HepG2 (cell line): Measurements from ENCODE around the gene KIF13A. TPM values are rescaled to one million over a fixed set of nuclear protein-coding genes. Genes with fewer than 3 reads are reported as not detected.
A peak's percentile ranks its signal among the peaks of the same experiment; 100 is the strongest.

Experiments
- ATAC-seq: fragments of 200-7000 bp; cut with Tn5 transposase; 3 replicates; pipeline ENCODE4 v1.9.1; 2020; ENCODE audit warnings: mild to moderate bottlenecking, moderate library complexity
- BruUV-seq: library from RNA; stranded (reverse); fragments of 400-500 nt; replicated peaks from 2 replicates; lab custom pipeline; 2021; lab: Mats Ljungman, UMichigan
- CTCF ChIA-PET: fragments of 300-600 bp; formaldehyde crosslinking; extraction: SDS; loops from one replicate; lab custom pipeline; 2021; ENCODE audit warnings: low total read pairs, inconsistent platforms, low intra/inter-chr PET ratio; lab: Yijun Ruan, JAX
- POLR2A ChIA-PET: fragments of 350-600 bp; sonication (Branson Sonifier 250); formaldehyde crosslinking; loops from one replicate; lab custom pipeline; 2020; ENCODE audit warnings: antibody characterized with exemption, inconsistent platforms; lab: Yijun Ruan, JAX
- DNase-seq: peaks from one replicate; pipeline ENCODE4 v3.0.0-alpha.2; 2015; ENCODE audit warnings: low spot score
- FAIRE-seq: peaks from 3 replicates; lab custom pipeline; 2011; peaks lifted over from hg19 to GRCh38; lab: Jason Lieb, UNC
- H2AFZ ChIP-seq: one replicate; pipeline ENCODE4 v1.6.1; 2011; ENCODE audit warnings: low read length, inconsistent platforms
- H3K27ac ChIP-seq: fragments of 300-600 bp; 3 replicates; pipeline ENCODE4 v1.8.0; 2011; ENCODE audit warnings: mixed run types, mild to moderate bottlenecking, mixed read lengths, low read length, inconsistent platforms; ENCODE audit not compliant: insufficient read depth; ENCODE audit errors: extremely low read length
- H3K27me3 ChIP-seq, 2 experiments: fragments of 200-600 bp in 1 of 2; 2 replicates in 1 of 2; 3 replicates in 1 of 2; pipeline versions ENCODE4 v1.6.0 to v1.8.0; 2011; ENCODE audit warnings: low read length in 2 of 2, mild to moderate bottlenecking in 2 of 2, moderate library complexity in 2 of 2, inconsistent platforms in 1 of 2; ENCODE audit not compliant: insufficient read depth in 2 of 2, control insufficient read depth in 1 of 2
- H3K36me3 ChIP-seq, 2 experiments: fragments of 200-600 bp in 1 of 2; replicated peaks in 1 of 2; 2 replicates in 1 of 2; 3 replicates in 1 of 2; pipeline versions ENCODE4 v1.5.1 to v1.8.0; 2011; ENCODE audit warnings: low read length in 2 of 2, inconsistent platforms in 1 of 2; ENCODE audit not compliant: insufficient read depth in 2 of 2, control insufficient read depth in 1 of 2
- H3K4me1 ChIP-seq: 2 replicates; pipeline ENCODE4 v1.5.1; 2012; ENCODE audit warnings: low read length, inconsistent platforms; ENCODE audit not compliant: insufficient read depth
- H3K4me2 ChIP-seq: 2 replicates; pipeline ENCODE4 v1.6.0; 2011; ENCODE audit warnings: low read depth, low read length, inconsistent platforms
- H3K4me3 ChIP-seq, 3 experiments: fragments of 200-600 bp in 1 of 3; sonication (generic), shearing (Covaris generic) in 1 of 3; replicated peaks in 1 of 3; 2 replicates each; pipeline ENCODE4 v1.5.1; 2011 to 2016; ENCODE audit warnings: low read length in 3 of 3, inconsistent platforms in 2 of 3, low read depth in 2 of 3, mild to moderate bottlenecking in 2 of 3, control low read depth in 1 of 3, mixed read lengths in 1 of 3; ENCODE audit not compliant: insufficient read depth in 1 of 3
- H3K79me2 ChIP-seq: one replicate; pipeline ENCODE4 v1.6.1; 2011; ENCODE audit warnings: low read length, inconsistent platforms; ENCODE audit not compliant: insufficient read depth
- H3K9ac ChIP-seq: 2 replicates; pipeline ENCODE4 v1.6.0; 2011; ENCODE audit warnings: mild to moderate bottlenecking, low read depth, low read length, inconsistent platforms; ENCODE audit not compliant: insufficient read depth
- H3K9me3 ChIP-seq: 2 replicates; pipeline ENCODE4 v1.5.1; 2012; ENCODE audit warnings: mild to moderate bottlenecking, low read length
- H4K20me1 ChIP-seq: 2 replicates; pipeline ENCODE4 v1.6.0; 2011; ENCODE audit warnings: inconsistent platforms, mild to moderate bottlenecking, low read length, moderate library complexity; ENCODE audit not compliant: insufficient read depth
- DMAP1 ChIP-seq: IDR thresholded peaks from 2 replicates; pipeline ENCODE4 v1.6.1; 2016
- FOSL2 ChIP-seq: sonication (generic); formaldehyde crosslinking; IDR thresholded peaks from 2 replicates; pipeline ENCODE4 v1.4.0; 2020; ENCODE audit warnings: missing genetic modification reagents
- HMG20A ChIP-seq: IDR thresholded peaks from 2 replicates; pipeline ENCODE4 v1.6.1; 2016; ENCODE audit warnings: borderline replicate concordance
- HNRNPLL ChIP-seq: fragments of 200-400 bp; formaldehyde crosslinking; IDR thresholded peaks from 2 replicates; pipeline ENCODE4 v1.6.1; 2017; ENCODE audit warnings: mild to moderate bottlenecking, low read depth, low read length; ENCODE audit not compliant: poor library complexity, severe bottlenecking
- NR2F6 ChIP-seq, 2 experiments: IDR thresholded peaks; 2 replicates each; pipeline ENCODE4 v1.6.1; 2016; ENCODE audit warnings: antibody characterized with exemption in 1 of 2, mild to moderate bottlenecking in 1 of 2
- TOPORS ChIP-seq: sonication (generic); formaldehyde crosslinking; IDR thresholded peaks from 2 replicates; pipeline ENCODE4 v1.8.0; 2023; ENCODE audit warnings: mild to moderate bottlenecking, missing genetic modification reagents
- TP53 ChIP-seq: sonication (generic); formaldehyde crosslinking; conservative IDR thresholded peaks from 2 replicates; pipeline ENCODE4 v1.4.0; 2020; ENCODE audit warnings: missing genetic modification reagents
- U2AF2 ChIP-seq: fragments of 200-400 bp; formaldehyde crosslinking; IDR thresholded peaks from 2 replicates; pipeline ENCODE4 v1.6.1; 2017; ENCODE audit warnings: low read depth, mild to moderate bottlenecking, low read length
- ZNF614 ChIP-seq: IDR thresholded peaks from 2 replicates; pipeline ENCODE4 v1.6.1; 2018; ENCODE audit warnings: missing biosample characterization, missing genetic modification reagents, inconsistent platforms, borderline replicate concordance
- ZNF891 ChIP-seq: sonication (generic); formaldehyde crosslinking; IDR thresholded peaks from 2 replicates; pipeline ENCODE4 v1.5.0; 2020; ENCODE audit warnings: mild to moderate bottlenecking, missing genetic modification reagents
- WGBS: methylation state at CpG from one replicate; pipeline ENCODE4 v1.1.6; 2017; ENCODE audit warnings: low lambda C conversion rate; 5-methylcytosine and 5-hydroxymethylcytosine counted together
- in situ Hi-C: cut with HindIII; loops from 2 replicates; pipeline ENCODE4 v1.10.0; 2017; ENCODE audit warnings: low pct_unique_long_range_greater_than_20kb; ENCODE audit not compliant: extremely low pct_ligation_motif_present
- intact Hi-C: fragments of 100-400 bp; cut with micrococcal nuclease; formaldehyde crosslinking; loops from one replicate; pipeline ENCODE4 v1.10.0; 2022; ENCODE audit not compliant: unreplicated experiment
- polyA plus RNA-seq, 8 experiments: library from polyadenylated mRNA; depleted of rRNA in 3 of 8; stranded (reverse) in 7 of 8; unstranded in 1 of 8; fragments of >200 nt; fragmentation: Illumina TruSeq in 4 of 8; extraction: Trizol in 4 of 8; gene quantifications; 2 replicates each; pipeline versions ENCODE4 v1.2.1 to v1.2.3, GENCODE V29; 2011 to 2016; ENCODE audit warnings: low read depth in 4 of 8, missing spikeins in 1 of 8, mixed read lengths in 1 of 8; ENCODE audit not compliant: insufficient read depth in 1 of 8
- total RNA-seq, 5 experiments: library from RNA; depleted of rRNA; stranded (reverse); fragments of >200 nt; fragmentation: Illumina TruSeq; extraction: Trizol; gene quantifications; 2 replicates each; pipeline ENCODE4 v1.2.3, GENCODE V29; 2016; ENCODE audit warnings: low read depth in 1 of 5
- TF ChIP-seq, protein P1 (sequence below): sonication (generic); formaldehyde crosslinking; IDR thresholded peaks from 2 replicates; pipeline ENCODE4 v1.4.0; 2020; ENCODE audit warnings: missing genetic modification reagents
- TF ChIP-seq, protein P2 (sequence below): sonication (generic); formaldehyde crosslinking; IDR thresholded peaks from 2 replicates; pipeline ENCODE4 v1.4.0; 2020; ENCODE audit warnings: missing genetic modification reagents, borderline replicate concordance

The KIF13A gene
- total and polyA plus RNA-seq, 2 of the 13 experiments (the other 11 are each of a cell fraction or from before 2014, with no cell fraction given) = 21.1 to 37.2 TPM

DNA sequence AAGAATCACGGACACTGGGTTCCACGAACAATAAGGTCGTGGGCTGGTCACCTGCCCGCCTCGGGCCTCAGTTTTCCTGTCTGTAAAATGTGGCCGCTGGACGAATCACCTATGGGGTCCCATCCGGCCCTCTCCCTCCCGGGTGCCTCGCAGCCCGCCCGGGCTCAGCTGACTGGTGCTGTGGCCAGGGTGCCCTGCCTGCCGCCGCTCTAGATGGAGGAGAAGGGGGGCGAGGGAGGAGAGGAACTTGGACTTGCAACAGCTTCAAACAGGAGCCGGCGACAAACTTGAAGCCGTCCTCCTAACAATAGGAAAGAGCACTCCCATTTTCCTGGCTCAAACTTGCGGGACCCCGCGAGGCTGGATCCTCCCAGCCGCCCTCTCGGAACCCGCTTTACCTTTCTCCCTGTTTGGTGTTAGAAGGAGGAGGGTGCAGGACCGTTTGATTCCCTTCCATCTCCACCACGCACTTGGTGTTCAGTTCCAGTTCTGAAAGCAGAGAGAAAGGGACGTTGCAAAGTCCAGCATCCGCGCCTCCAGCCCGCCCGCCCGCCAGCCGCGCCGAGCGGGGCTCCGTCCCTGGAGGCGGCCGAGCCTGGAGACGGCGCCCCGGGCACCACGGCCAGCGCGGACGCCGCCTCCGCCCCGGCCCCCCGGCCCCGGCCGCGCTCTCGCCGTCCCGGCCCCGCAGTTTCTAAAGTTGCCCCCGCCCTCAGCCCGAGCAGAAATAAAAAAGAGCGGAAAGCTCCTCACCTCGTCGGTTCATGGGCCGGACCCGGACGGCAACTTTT, 584 bp downstream of the KIF13A start:
- no peaks in the 10 kb centered on the region for H4K20me1 ChIP-seq
- H3K4me3 ChIP-seq = peak overlapping the region; percentile 65 to 99 (median 92)
- no TSS peak for BruUV-seq
- intact Hi-C loops = loop anchor here (1.0 to 10.0 kb wide), 4 partner anchors 56 to 168 kb away; partner anchors contain the start of genes KDM1B, NHLRC1 and TPMT
- H3K4me2 ChIP-seq = peak overlapping the region; percentile 92
- no peak overlapping the region for H2AFZ ChIP-seq
- peak; percentile 72 for ATAC-seq
- H3K79me2 ChIP-seq = peaks cover 33% of the 10 kb centered on the region
- H3K9me3 ChIP-seq = no peaks in the 10 kb centered on the region
- FAIRE-seq = peak; percentile 53
- H3K27ac ChIP-seq = peak overlapping the region; percentile 87
- H3K9ac ChIP-seq = peak overlapping the region; percentile 79
- H3K27me3 ChIP-seq = no peaks in the 10 kb centered on the region; a peak in 1 of 5 replicates
- peak; percentile 81 for DNase-seq
- ChIA-PET POLR2A (interaction anchor here (0.9 to 1.7 kb wide), 8 partner anchors 8 to 168 kb away, joined by 3 to 8 read pairs (median 4); partner anchors contain the start of genes KDM1B and TPMT), CTCF (no interaction called here)
- WGBS = 2% methylated on average over 34 of the region's 65 CpGs
- peaks cover 1 to 6% of the 10 kb centered on the region in 2 experiments; a peak in 3 of 5 replicates for H3K36me3 ChIP-seq
- in situ Hi-C loops = loop anchor here (5.0 kb wide), 1 partner anchor 135 kb away; the partner anchor contains the start of gene NHLRC1
- peaks cover 40% of the 10 kb centered on the region for H3K4me1 ChIP-seq
- peak; percentile 93 for TF ChIP-seq ZNF891
- TF ChIP-seq DMAP1 (CRISPR knock-in tag) = peak; percentile 65; the same call in 1 of the 2 replicates
- TF ChIP-seq TOPORS (CRISPR knock-in tag) = peak; percentile 77; the same call in 1 of the 2 replicates
- peak; percentile 47; the same call in 1 of the 2 replicates for TF ChIP-seq ZNF614 (CRISPR knock-in tag)
- TF ChIP-seq, protein P1, sequence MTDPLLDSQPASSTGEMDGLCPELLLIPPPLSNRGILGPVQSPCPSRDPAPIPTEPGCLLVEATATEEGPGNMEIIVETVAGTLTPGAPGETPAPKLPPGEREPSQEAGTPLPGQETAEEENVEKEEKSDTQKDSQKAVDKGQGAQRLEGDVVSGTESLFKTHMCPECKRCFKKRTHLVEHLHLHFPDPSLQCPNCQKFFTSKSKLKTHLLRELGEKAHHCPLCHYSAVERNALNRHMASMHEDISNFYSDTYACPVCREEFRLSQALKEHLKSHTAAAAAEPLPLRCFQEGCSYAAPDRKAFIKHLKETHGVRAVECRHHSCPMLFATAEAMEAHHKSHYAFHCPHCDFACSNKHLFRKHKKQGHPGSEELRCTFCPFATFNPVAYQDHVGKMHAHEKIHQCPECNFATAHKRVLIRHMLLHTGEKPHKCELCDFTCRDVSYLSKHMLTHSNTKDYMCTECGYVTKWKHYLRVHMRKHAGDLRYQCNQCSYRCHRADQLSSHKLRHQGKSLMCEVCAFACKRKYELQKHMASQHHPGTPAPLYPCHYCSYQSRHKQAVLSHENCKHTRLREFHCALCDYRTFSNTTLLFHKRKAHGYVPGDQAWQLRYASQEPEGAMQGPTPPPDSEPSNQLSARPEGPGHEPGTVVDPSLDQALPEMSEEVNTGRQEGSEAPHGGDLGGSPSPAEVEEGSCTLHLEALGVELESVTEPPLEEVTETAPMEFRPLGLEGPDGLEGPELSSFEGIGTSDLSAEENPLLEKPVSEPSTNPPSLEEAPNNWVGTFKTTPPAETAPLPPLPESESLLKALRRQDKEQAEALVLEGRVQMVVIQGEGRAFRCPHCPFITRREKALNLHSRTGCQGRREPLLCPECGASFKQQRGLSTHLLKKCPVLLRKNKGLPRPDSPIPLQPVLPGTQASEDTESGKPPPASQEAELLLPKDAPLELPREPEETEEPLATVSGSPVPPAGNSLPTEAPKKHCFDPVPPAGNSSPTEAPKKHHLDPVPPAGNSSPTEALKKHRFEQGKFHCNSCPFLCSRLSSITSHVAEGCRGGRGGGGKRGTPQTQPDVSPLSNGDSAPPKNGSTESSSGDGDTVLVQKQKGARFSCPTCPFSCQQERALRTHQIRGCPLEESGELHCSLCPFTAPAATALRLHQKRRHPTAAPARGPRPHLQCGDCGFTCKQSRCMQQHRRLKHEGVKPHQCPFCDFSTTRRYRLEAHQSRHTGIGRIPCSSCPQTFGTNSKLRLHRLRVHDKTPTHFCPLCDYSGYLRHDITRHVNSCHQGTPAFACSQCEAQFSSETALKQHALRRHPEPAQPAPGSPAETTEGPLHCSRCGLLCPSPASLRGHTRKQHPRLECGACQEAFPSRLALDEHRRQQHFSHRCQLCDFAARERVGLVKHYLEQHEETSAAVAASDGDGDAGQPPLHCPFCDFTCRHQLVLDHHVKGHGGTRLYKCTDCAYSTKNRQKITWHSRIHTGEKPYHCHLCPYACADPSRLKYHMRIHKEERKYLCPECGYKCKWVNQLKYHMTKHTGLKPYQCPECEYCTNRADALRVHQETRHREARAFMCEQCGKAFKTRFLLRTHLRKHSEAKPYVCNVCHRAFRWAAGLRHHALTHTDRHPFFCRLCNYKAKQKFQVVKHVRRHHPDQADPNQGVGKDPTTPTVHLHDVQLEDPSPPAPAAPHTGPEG = peak; percentile 60; the same call in 1 of the 2 replicates
- no peak for TF ChIP-seq NR2F6 (IDR thresholded peaks at IDR 0.05)
- no peak for TF ChIP-seq NR2F6 (CRISPR knock-in tag; IDR thresholded peaks at IDR 0.05)
- peak; percentile 46 for TF ChIP-seq HNRNPLL
- 0 out of 2 replicates have a peak, but pooled peaks have one; percentile 41 for TF ChIP-seq TP53 (CRISPR knock-in tag)
- peak; percentile 30; the same call in 1 of the 2 replicates for TF ChIP-seq FOSL2 (CRISPR knock-in tag)
- peak; percentile 37; the same call in 1 of the 2 replicates for TF ChIP-seq HMG20A
- TF ChIP-seq, protein P2, sequence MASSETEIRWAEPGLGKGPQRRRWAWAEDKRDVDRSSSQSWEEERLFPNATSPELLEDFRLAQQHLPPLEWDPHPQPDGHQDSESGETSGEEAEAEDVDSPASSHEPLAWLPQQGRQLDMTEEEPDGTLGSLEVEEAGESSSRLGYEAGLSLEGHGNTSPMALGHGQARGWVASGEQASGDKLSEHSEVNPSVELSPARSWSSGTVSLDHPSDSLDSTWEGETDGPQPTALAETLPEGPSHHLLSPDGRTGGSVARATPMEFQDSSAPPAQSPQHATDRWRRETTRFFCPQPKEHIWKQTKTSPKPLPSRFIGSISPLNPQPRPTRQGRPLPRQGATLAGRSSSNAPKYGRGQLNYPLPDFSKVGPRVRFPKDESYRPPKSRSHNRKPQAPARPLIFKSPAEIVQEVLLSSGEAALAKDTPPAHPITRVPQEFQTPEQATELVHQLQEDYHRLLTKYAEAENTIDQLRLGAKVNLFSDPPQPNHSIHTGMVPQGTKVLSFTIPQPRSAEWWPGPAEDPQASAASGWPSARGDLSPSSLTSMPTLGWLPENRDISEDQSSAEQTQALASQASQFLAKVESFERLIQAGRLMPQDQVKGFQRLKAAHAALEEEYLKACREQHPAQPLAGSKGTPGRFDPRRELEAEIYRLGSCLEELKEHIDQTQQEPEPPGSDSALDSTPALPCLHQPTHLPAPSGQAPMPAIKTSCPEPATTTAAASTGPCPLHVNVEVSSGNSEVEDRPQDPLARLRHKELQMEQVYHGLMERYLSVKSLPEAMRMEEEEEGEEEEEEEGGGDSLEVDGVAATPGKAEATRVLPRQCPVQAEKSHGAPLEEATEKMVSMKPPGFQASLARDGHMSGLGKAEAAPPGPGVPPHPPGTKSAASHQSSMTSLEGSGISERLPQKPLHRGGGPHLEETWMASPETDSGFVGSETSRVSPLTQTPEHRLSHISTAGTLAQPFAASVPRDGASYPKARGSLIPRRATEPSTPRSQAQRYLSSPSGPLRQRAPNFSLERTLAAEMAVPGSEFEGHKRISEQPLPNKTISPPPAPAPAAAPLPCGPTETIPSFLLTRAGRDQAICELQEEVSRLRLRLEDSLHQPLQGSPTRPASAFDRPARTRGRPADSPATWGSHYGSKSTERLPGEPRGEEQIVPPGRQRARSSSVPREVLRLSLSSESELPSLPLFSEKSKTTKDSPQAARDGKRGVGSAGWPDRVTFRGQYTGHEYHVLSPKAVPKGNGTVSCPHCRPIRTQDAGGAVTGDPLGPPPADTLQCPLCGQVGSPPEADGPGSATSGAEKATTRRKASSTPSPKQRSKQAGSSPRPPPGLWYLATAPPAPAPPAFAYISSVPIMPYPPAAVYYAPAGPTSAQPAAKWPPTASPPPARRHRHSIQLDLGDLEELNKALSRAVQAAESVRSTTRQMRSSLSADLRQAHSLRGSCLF (CRISPR knock-in tag) = no peak
- no peak for TF ChIP-seq U2AF2
